ENCODE data around the gene CCDC69.

DNA sequence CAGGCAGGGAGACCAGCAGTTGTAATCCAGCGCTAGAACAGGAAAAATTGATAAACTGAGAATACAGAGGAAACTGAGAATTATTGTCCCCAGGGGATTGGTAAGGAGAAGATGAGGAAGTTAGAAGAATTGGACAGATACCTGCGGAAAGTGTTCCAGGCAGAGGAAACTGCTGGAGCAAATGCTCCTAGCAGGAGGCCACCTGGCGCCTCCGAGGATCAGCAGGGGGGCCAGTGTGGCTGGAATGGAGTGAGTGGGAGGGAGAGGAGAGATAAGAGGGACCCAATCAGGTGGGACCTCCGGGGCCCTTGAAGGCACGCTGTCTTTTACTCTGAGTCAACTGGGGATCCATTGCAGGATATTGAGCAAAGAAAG is 65.6 kb downstream of the CCDC69 start:
- no peak for TF ChIP-seq GATA3 (IDR thresholded peaks at IDR 0.05; ENCODE audit: low read depth, low read length)
- TF ChIP-seq GATA2 (IDR thresholded peaks at IDR 0.05; ENCODE audit: low read depth, low read length): no peak
